Kidney (tissue), 14 donors: ENCODE results near the gene PALB2. TPM values are rescaled to one million over a fixed set of nuclear protein-coding genes. Genes with fewer than 3 reads are reported as not detected.
"Not testable (repeated sequence)": the region's sequence is repeated elsewhere in the genome, so short reads cannot be mapped to it uniquely, and the experiment has no call there.

ENCODE experiments used
- DNase-seq, 5 donors: peaks; one replicate each; pipeline ENCODE4 v3.0.0-alpha.2; 2013 to 2020
- FAIRE-seq: peaks from 2 replicates; lab custom pipeline; 2012; peaks lifted over from hg19 to GRCh38; lab: Jason Lieb, UNC
- H3K27ac ChIP-seq, 2 donors: one replicate each; pipeline ENCODE4 v1.7.0; 2013; ENCODE audit warnings: low read depth in 2 of 2, low read length in 2 of 2, inconsistent platforms in 1 of 2
- H3K27me3 ChIP-seq: one replicate; pipeline ENCODE4 v1.7.1; 2013; ENCODE audit warnings: low read length, inconsistent platforms; ENCODE audit not compliant: control insufficient read depth, insufficient read depth
- H3K36me3 ChIP-seq, 3 donors: one replicate each; pipeline versions ENCODE4 v1.7.0 to v1.7.1; 2013; ENCODE audit warnings: low read length in 3 of 3, control low read depth in 1 of 3, inconsistent platforms in 1 of 3; ENCODE audit not compliant: insufficient read depth in 3 of 3, control insufficient read depth in 2 of 3
- H3K4me1 ChIP-seq, 3 donors: one replicate each; pipeline versions ENCODE4 v1.7.0 to v1.7.1; 2013; ENCODE audit warnings: low read length in 3 of 3, inconsistent platforms in 1 of 3, low read depth in 1 of 3; ENCODE audit not compliant: control insufficient read depth in 2 of 3, insufficient read depth in 2 of 3
- H3K4me3 ChIP-seq, 3 donors: one replicate each; pipeline versions ENCODE4 v1.7.0 to v1.8.1; 2013; ENCODE audit warnings: low read length in 3 of 3, control low read depth in 1 of 3, inconsistent platforms in 1 of 3
- H3K9ac ChIP-seq, 3 donors: one replicate each; pipeline versions ENCODE4 v1.7.0 to v1.7.1; 2013; ENCODE audit warnings: low read length in 3 of 3, control low read depth in 1 of 3, inconsistent platforms in 1 of 3
- H3K9me3 ChIP-seq, 3 donors: one replicate each; pipeline versions ENCODE4 v1.7.0 to v1.7.1; 2013; ENCODE audit warnings: low read length in 3 of 3, control low read depth in 1 of 3, inconsistent platforms in 1 of 3; ENCODE audit not compliant: control insufficient read depth in 2 of 3, insufficient read depth in 1 of 3
- CTCF ChIP-seq: IDR thresholded peaks from 3 replicates; pipeline ENCODE4 v1.5.1; 2012; ENCODE audit warnings: mild to moderate bottlenecking, moderate library complexity, borderline replicate concordance; ENCODE audit not compliant: insufficient read depth; ENCODE audit errors: extremely low read depth
- intact Hi-C: fragments of 100-400 bp; cut with DNase I; formaldehyde crosslinking; loops from one replicate; pipeline ENCODE4 v1.11.1; 2022
- polyA plus RNA-seq: library from polyadenylated mRNA; stranded (reverse); fragments of 350-450 nt; fragmentation: Illumina TruSeq; extraction: RNeasy Lipid Tissue Mini Kit (QIAGEN cat#74804); gene quantifications from one replicate; pipeline ENCODE4 v1.2.3, GENCODE V29; 2014; ENCODE audit warnings: low read depth, low replicate concordance; ENCODE audit not compliant: insufficient read depth
- total RNA-seq: library from RNA; stranded (reverse); fragmentation: NEBNext Ultra II Directional; extraction: Animal tissue kit (Norgen Biotek cat#: 25700); gene quantifications from one replicate; pipeline ENCODE4 v1.2.1, GENCODE V29; 2021
- donor health status: control.
- donor health status: control.
- donor health status: control.
- donor health status: control.
- donor health status: control.
- donor health status: DM: yes; HTN: yes; CAD: no.
- donor health status: Normal renal cell carcinoma (clear cell type).

PALB2 gene
- total and polyA plus RNA-seq, 2 donors from 2014 or later: 5.7 to 11.7 TPM

GRCh38 chr16:23634461-23635036, 6.6 kb downstream of the PALB2 start:
- intact Hi-C loops: no loop called here
- H3K27ac ChIP-seq: no peak overlapping the region
- no peak overlapping the region for H3K4me3 ChIP-seq
- H3K27me3 ChIP-seq: no peaks in the 10 kb centered on the region
- peaks cover 4 to 16% (median 8%) of the 10 kb centered on the region in 3 donors for H3K36me3 ChIP-seq
- TF ChIP-seq CTCF: no peak
- DNase-seq: no peak
- no peak overlapping the region for H3K9ac ChIP-seq
- H3K4me1 ChIP-seq: no peaks in the 10 kb centered on the region
- no peaks in the 10 kb centered on the region for H3K9me3 ChIP-seq
- FAIRE-seq: no peak

- H3K27ac ChIP-seq, H3K4me3 ChIP-seq, H3K27me3 ChIP-seq, FAIRE-seq, H3K9ac ChIP-seq, DNase-seq, H3K4me1 ChIP-seq, H3K9me3 ChIP-seq, intact Hi-C loops: not testable (repeated sequence)
- H3K36me3 ChIP-seq: peaks cover 4 to 19% (median 17%) of the 10 kb centered on the region in 3 donors
These were observed 9.2 kb downstream of the PALB2 start for GRCh38 chr16:23631874-23632273.

GRCh38 chr16:23629516-23629915, 11.6 kb downstream of the PALB2 start:
- TF ChIP-seq CTCF: no peak
- FAIRE-seq: no peak
- no peaks in the 10 kb centered on the region for H3K9me3 ChIP-seq
- peaks cover 6 to 21% (median 17%) of the 10 kb centered on the region in 3 donors for H3K36me3 ChIP-seq
- H3K27ac ChIP-seq: no peak overlapping the region
- intact Hi-C loops: loop anchor here (10.0 kb wide), 1 partner anchor 65 kb away; no protein-coding TSS in a partner anchor
- H3K9ac ChIP-seq: no peak overlapping the region
- H3K4me1 ChIP-seq: no peaks in the 10 kb centered on the region
- DNase-seq: no peak
- H3K27me3 ChIP-seq: no peaks in the 10 kb centered on the region
- no peak overlapping the region for H3K4me3 ChIP-seq

- DNase-seq (no peak), FAIRE-seq (no peak)
- Histone ChIP-seq H3K27me3 (no peaks in the 10 kb centered on the region), H3K9ac (no peak overlapping the region), H3K9me3 (no peaks in the 10 kb centered on the region), H3K36me3 (peaks cover 3 to 32% (median 24%) of the 10 kb centered on the region in 3 donors), H3K4me3 (no peak overlapping the region), H3K27ac (no peak overlapping the region), H3K4me1 (no peaks in the 10 kb centered on the region)
- TF ChIP-seq CTCF: no peak
- intact Hi-C loops: loop anchor here (10.0 kb wide), 1 partner anchor 59 kb away; no protein-coding TSS in a partner anchor
These were observed 17.0 kb downstream of the PALB2 start for GRCh38 chr16:23624092-23624491.
